GM12878 (cell line): ENCODE data around the gene APCDD1L.

Source experiments
- SIN3A ChIP-seq: IDR thresholded peaks from 2 replicates; pipeline ENCODE4 v1.6.1; 2012; ENCODE audit warnings: low read depth, low read length, improper control_type of control experiment
- TF ChIP-seq, protein P1 (sequence below), 3 experiments: IDR thresholded peaks in 2 of 3; conservative IDR thresholded peaks in 1 of 3; 2 replicates each; pipeline ENCODE4 v1.5.1; 2011; ENCODE audit warnings: low read depth in 3 of 3, low read length in 3 of 3, mild to moderate bottlenecking in 3 of 3, control low read depth in 2 of 3, moderate library complexity in 2 of 3, inconsistent platforms in 1 of 3, mixed read lengths in 1 of 3; ENCODE audit not compliant: control insufficient read depth in 2 of 3, insufficient read depth in 1 of 3; ENCODE audit errors: extremely low read depth in 1 of 3
- TF ChIP-seq, protein P2 (sequence below): IDR thresholded peaks from 2 replicates; pipeline ENCODE4 v1.6.1; 2011; ENCODE audit warnings: low read depth, low read length, improper control_type of control experiment, borderline replicate concordance

GRCh38 chr20:58441723-58442122 lies 73.5 kb downstream of the APCDD1L start:
- no peak for TF ChIP-seq SIN3A
- TF ChIP-seq, protein P1, sequence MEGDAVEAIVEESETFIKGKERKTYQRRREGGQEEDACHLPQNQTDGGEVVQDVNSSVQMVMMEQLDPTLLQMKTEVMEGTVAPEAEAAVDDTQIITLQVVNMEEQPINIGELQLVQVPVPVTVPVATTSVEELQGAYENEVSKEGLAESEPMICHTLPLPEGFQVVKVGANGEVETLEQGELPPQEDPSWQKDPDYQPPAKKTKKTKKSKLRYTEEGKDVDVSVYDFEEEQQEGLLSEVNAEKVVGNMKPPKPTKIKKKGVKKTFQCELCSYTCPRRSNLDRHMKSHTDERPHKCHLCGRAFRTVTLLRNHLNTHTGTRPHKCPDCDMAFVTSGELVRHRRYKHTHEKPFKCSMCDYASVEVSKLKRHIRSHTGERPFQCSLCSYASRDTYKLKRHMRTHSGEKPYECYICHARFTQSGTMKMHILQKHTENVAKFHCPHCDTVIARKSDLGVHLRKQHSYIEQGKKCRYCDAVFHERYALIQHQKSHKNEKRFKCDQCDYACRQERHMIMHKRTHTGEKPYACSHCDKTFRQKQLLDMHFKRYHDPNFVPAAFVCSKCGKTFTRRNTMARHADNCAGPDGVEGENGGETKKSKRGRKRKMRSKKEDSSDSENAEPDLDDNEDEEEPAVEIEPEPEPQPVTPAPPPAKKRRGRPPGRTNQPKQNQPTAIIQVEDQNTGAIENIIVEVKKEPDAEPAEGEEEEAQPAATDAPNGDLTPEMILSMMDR (IDR thresholded peaks at IDR 0.05 in 2 of 3, conservative IDR thresholded peaks at IDR 0.05 in 1 of 3; ENCODE audit: control insufficient read depth in 2 of 3, extremely low read depth in 1 of 3, insufficient read depth in 1 of 3, low read depth in 3 of 3, low read length in 3 of 3), result no peak
- TF ChIP-seq, protein P2, sequence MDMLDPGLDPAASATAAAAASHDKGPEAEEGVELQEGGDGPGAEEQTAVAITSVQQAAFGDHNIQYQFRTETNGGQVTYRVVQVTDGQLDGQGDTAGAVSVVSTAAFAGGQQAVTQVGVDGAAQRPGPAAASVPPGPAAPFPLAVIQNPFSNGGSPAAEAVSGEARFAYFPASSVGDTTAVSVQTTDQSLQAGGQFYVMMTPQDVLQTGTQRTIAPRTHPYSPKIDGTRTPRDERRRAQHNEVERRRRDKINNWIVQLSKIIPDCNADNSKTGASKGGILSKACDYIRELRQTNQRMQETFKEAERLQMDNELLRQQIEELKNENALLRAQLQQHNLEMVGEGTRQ, result no peak
